ENCODE results near the gene KCNK3.

KCNK3 gene

GRCh38 chr2:26731714-26732113, 39.2 kb downstream of the KCNK3 start:
- no peak overlapping the region for H3K4me3 ChIP-seq (ENCODE audit: low read length)
- no peaks in the 10 kb centered on the region for H3K36me3 ChIP-seq (ENCODE audit: control insufficient read depth, insufficient read depth, low read length)
- peaks cover 5% of the 10 kb centered on the region for H3K27me3 ChIP-seq (ENCODE audit: control insufficient read depth, insufficient read depth, low read length)

GRCh38 chr2:26732446-26732845, 39.9 kb downstream of the KCNK3 start:
- Histone ChIP-seq H3K9ac (ENCODE audit: low read length) (no peak overlapping the region), H3K27me3 (ENCODE audit: control insufficient read depth, insufficient read depth, low read length) (peaks cover 5% of the 10 kb centered on the region), H3K4me1 (ENCODE audit: control insufficient read depth, insufficient read depth, low read length) (peaks cover 8% of the 10 kb centered on the region), H3K36me3 (ENCODE audit: control insufficient read depth, insufficient read depth, low read length) (no peaks in the 10 kb centered on the region), H3K4me3 (ENCODE audit: low read length) (no peak overlapping the region), H3K9me3 (ENCODE audit: control insufficient read depth, low read length) (no peaks in the 10 kb centered on the region)

More at GRCh38 chr2:26731714-26732113, 39.2 kb downstream of the KCNK3 start:
- Histone ChIP-seq H3K9me3 (ENCODE audit: control insufficient read depth, low read length) (no peaks in the 10 kb centered on the region), H3K9ac (ENCODE audit: low read length) (no peak overlapping the region), H3K4me1 (ENCODE audit: control insufficient read depth, insufficient read depth, low read length) (peaks cover 8% of the 10 kb centered on the region)

GRCh38 chr2:26733413-26733812, 40.9 kb downstream of the KCNK3 start:
- Histone ChIP-seq H3K9ac (ENCODE audit: low read length) (no peak overlapping the region), H3K27me3 (ENCODE audit: control insufficient read depth, insufficient read depth, low read length) (peaks cover 5% of the 10 kb centered on the region)

GRCh38 chr2:26735097-26735496, 42.6 kb downstream of the KCNK3 start:
- H3K36me3 ChIP-seq (ENCODE audit: control insufficient read depth, insufficient read depth, low read length), result no peaks in the 10 kb centered on the region
- no peak overlapping the region for H3K4me3 ChIP-seq (ENCODE audit: low read length)
- H3K4me1 ChIP-seq (ENCODE audit: control insufficient read depth, insufficient read depth, low read length), result peaks cover 8% of the 10 kb centered on the region
- H3K9me3 ChIP-seq (ENCODE audit: control insufficient read depth, low read length), result no peaks in the 10 kb centered on the region
- H3K9ac ChIP-seq (ENCODE audit: low read length), result no peak overlapping the region
- no peaks in the 10 kb centered on the region for H3K27me3 ChIP-seq (ENCODE audit: control insufficient read depth, insufficient read depth, low read length)

More at GRCh38 chr2:26733413-26733812, 40.9 kb downstream of the KCNK3 start:
- no peak overlapping the region for H3K4me3 ChIP-seq (ENCODE audit: low read length)
- no peaks in the 10 kb centered on the region for H3K36me3 ChIP-seq (ENCODE audit: control insufficient read depth, insufficient read depth, low read length)
- peaks cover 8% of the 10 kb centered on the region for H3K4me1 ChIP-seq (ENCODE audit: control insufficient read depth, insufficient read depth, low read length)
- H3K9me3 ChIP-seq (ENCODE audit: control insufficient read depth, low read length), result no peaks in the 10 kb centered on the region

- H3K4me3 ChIP-seq (ENCODE audit: low read length), result no peak overlapping the region
- no peaks in the 10 kb centered on the region for H3K36me3 ChIP-seq (ENCODE audit: control insufficient read depth, insufficient read depth, low read length)
- no peaks in the 10 kb centered on the region for H3K9me3 ChIP-seq (ENCODE audit: control insufficient read depth, low read length)
- H3K9ac ChIP-seq (ENCODE audit: low read length), result no peak overlapping the region
- H3K4me1 ChIP-seq (ENCODE audit: control insufficient read depth, insufficient read depth, low read length), result peaks cover 9% of the 10 kb centered on the region
- H3K27me3 ChIP-seq (ENCODE audit: control insufficient read depth, insufficient read depth, low read length), result no peaks in the 10 kb centered on the region
These were observed 43.5 kb downstream of the KCNK3 start for GRCh38 chr2:26735883-26736588.

GRCh38 chr2:26737221-26737620, 44.7 kb downstream of the KCNK3 start:
- Histone ChIP-seq H3K4me3 (ENCODE audit: low read length) (no peak overlapping the region), H3K27me3 (ENCODE audit: control insufficient read depth, insufficient read depth, low read length) (no peaks in the 10 kb centered on the region), H3K9me3 (ENCODE audit: control insufficient read depth, low read length) (no peaks in the 10 kb centered on the region), H3K4me1 (ENCODE audit: control insufficient read depth, insufficient read depth, low read length) (peaks cover 16% of the 10 kb centered on the region), H3K36me3 (ENCODE audit: control insufficient read depth, insufficient read depth, low read length) (no peaks in the 10 kb centered on the region), H3K9ac (ENCODE audit: low read length) (no peak overlapping the region)

GRCh38 chr2:26738481-26738880, 46.0 kb downstream of the KCNK3 start:
- H3K36me3 ChIP-seq (ENCODE audit: control insufficient read depth, insufficient read depth, low read length), result no peaks in the 10 kb centered on the region
- no peak overlapping the region for H3K9ac ChIP-seq (ENCODE audit: low read length)
- H3K4me1 ChIP-seq (ENCODE audit: control insufficient read depth, insufficient read depth, low read length), result peaks cover 16% of the 10 kb centered on the region
- no peak overlapping the region for H3K4me3 ChIP-seq (ENCODE audit: low read length)
- H3K9me3 ChIP-seq (ENCODE audit: control insufficient read depth, low read length), result no peaks in the 10 kb centered on the region
- H3K27me3 ChIP-seq (ENCODE audit: control insufficient read depth, insufficient read depth, low read length), result no peaks in the 10 kb centered on the region

GRCh38 chr2:26739514-26739913, 47.0 kb downstream of the KCNK3 start:
- no peak overlapping the region for H3K4me3 ChIP-seq (ENCODE audit: low read length)
- peaks cover 16% of the 10 kb centered on the region for H3K4me1 ChIP-seq (ENCODE audit: control insufficient read depth, insufficient read depth, low read length)
- H3K9me3 ChIP-seq (ENCODE audit: control insufficient read depth, low read length), result no peaks in the 10 kb centered on the region
- H3K36me3 ChIP-seq (ENCODE audit: control insufficient read depth, insufficient read depth, low read length), result no peaks in the 10 kb centered on the region
- H3K27me3 ChIP-seq (ENCODE audit: control insufficient read depth, insufficient read depth, low read length), result no peaks in the 10 kb centered on the region
- H3K9ac ChIP-seq (ENCODE audit: low read length), result no peak overlapping the region

- no peaks in the 10 kb centered on the region for H3K27me3 ChIP-seq (ENCODE audit: control insufficient read depth, insufficient read depth, low read length)
- no peaks in the 10 kb centered on the region for H3K36me3 ChIP-seq (ENCODE audit: control insufficient read depth, insufficient read depth, low read length)
- H3K4me1 ChIP-seq (ENCODE audit: control insufficient read depth, insufficient read depth, low read length), result peaks cover 16% of the 10 kb centered on the region
- H3K9me3 ChIP-seq (ENCODE audit: control insufficient read depth, low read length), result no peaks in the 10 kb centered on the region
- no peak overlapping the region for H3K9ac ChIP-seq (ENCODE audit: low read length)
- H3K4me3 ChIP-seq (ENCODE audit: low read length), result no peak overlapping the region
These were observed 47.8 kb downstream of the KCNK3 start for GRCh38 chr2:26740346-26740745.

GRCh38 chr2:26740890-26741302, 48.4 kb downstream of the KCNK3 start:
- Histone ChIP-seq H3K9me3 (ENCODE audit: control insufficient read depth, low read length) (no peaks in the 10 kb centered on the region), H3K36me3 (ENCODE audit: control insufficient read depth, insufficient read depth, low read length) (no peaks in the 10 kb centered on the region), H3K27me3 (ENCODE audit: control insufficient read depth, insufficient read depth, low read length) (no peaks in the 10 kb centered on the region), H3K4me1 (ENCODE audit: control insufficient read depth, insufficient read depth, low read length) (peaks cover 14% of the 10 kb centered on the region), H3K9ac (ENCODE audit: low read length) (no peak overlapping the region), H3K4me3 (ENCODE audit: low read length) (no peak overlapping the region)

GRCh38 chr2:26742048-26742770, 49.7 kb downstream of the KCNK3 start:
- Histone ChIP-seq H3K4me3 (ENCODE audit: low read length) (no peak overlapping the region), H3K9ac (ENCODE audit: low read length) (no peak overlapping the region), H3K36me3 (ENCODE audit: control insufficient read depth, insufficient read depth, low read length) (no peaks in the 10 kb centered on the region), H3K4me1 (ENCODE audit: control insufficient read depth, insufficient read depth, low read length) (peaks cover 8% of the 10 kb centered on the region), H3K9me3 (ENCODE audit: control insufficient read depth, low read length) (no peaks in the 10 kb centered on the region), H3K27me3 (ENCODE audit: control insufficient read depth, insufficient read depth, low read length) (no peaks in the 10 kb centered on the region)

- H3K36me3 ChIP-seq (ENCODE audit: control insufficient read depth, insufficient read depth, low read length), result no peaks in the 10 kb centered on the region
- H3K4me3 ChIP-seq (ENCODE audit: low read length), result no peak overlapping the region
- no peaks in the 10 kb centered on the region for H3K27me3 ChIP-seq (ENCODE audit: control insufficient read depth, insufficient read depth, low read length)
- H3K4me1 ChIP-seq (ENCODE audit: control insufficient read depth, insufficient read depth, low read length), result peaks cover 8% of the 10 kb centered on the region
- H3K9ac ChIP-seq (ENCODE audit: low read length), result no peak overlapping the region
- H3K9me3 ChIP-seq (ENCODE audit: control insufficient read depth, low read length), result no peaks in the 10 kb centered on the region
These were observed 51.3 kb downstream of the KCNK3 start for GRCh38 chr2:26743852-26744251.
